B cell (primary cell): ENCODE measurements around the gene SELENOF. TPM values are rescaled to one million over a fixed set of nuclear protein-coding genes. Genes with fewer than 3 reads are reported as not detected.

Experiments
- ATAC-seq: fragments of 200-7000 bp; cut with Tn5 transposase; one replicate; pipeline ENCODE4 v1.10.0; 2021; ENCODE audit warnings: low read depth, mild to moderate bottlenecking, moderate number of reproducible peaks, moderate library complexity
- CTCF ChIA-PET: fragments of 350-600 bp; sonication (Branson Sonifier 250); formaldehyde crosslinking; loops from one replicate; lab custom pipeline; 2021; ENCODE audit warnings: antibody characterized with exemption, inconsistent platforms; lab: Charles Lee
- POLR2A ChIA-PET: fragments of 350-600 bp; sonication (Branson Sonifier 250); formaldehyde crosslinking; loops from one replicate; lab custom pipeline; 2021; ENCODE audit warnings: antibody characterized with exemption; lab: Charles Lee
- DNase-seq: peaks from one replicate; pipeline ENCODE4 v3.0.0; 2013
- H2AFZ ChIP-seq: 2 replicates; pipeline ENCODE4 v1.6.1; 2012; ENCODE audit warnings: mild to moderate bottlenecking, low read depth, low read length; ENCODE audit not compliant: insufficient read depth, poor library complexity, severe bottlenecking
- H3K27ac ChIP-seq, 2 donors: 1 replicate in 1 of 2; 2 replicates in 1 of 2; pipeline ENCODE4 v1.5.1; 2012 to 2013; ENCODE audit warnings: low read length in 2 of 2, mild to moderate bottlenecking in 2 of 2, moderate library complexity in 1 of 2
- H3K27me3 ChIP-seq, 4 experiments: fragments of 200-600 bp in 1 of 4; sonication (generic) in 1 of 4; replicated peaks in 1 of 4; 1 replicate in 2 of 4; 2 replicates in 2 of 4; pipeline versions ENCODE4 v1.6.1 to v1.7.0; 2013 to 2016; ENCODE audit warnings: low read length in 3 of 4, mild to moderate bottlenecking in 2 of 4, mixed read lengths in 1 of 4, moderate library complexity in 1 of 4; ENCODE audit not compliant: insufficient read depth in 4 of 4, control insufficient read depth in 3 of 4; ENCODE audit errors: control extremely low read depth in 1 of 4
- H3K36me3 ChIP-seq, 2 experiments: replicated peaks in 1 of 2; 1 replicate in 1 of 2; 2 replicates in 1 of 2; pipeline versions ENCODE4 v1.6.1 to v1.7.1; 2013; ENCODE audit warnings: low read length in 1 of 2; ENCODE audit not compliant: insufficient read depth in 2 of 2, control insufficient read depth in 1 of 2; ENCODE audit errors: control extremely low read depth in 1 of 2, extremely low read depth in 1 of 2
- H3K4me1 ChIP-seq, 2 donors: fragments of 200-600 bp in 1 of 2; sonication (generic) in 1 of 2; 1 replicate in 1 of 2; 2 replicates in 1 of 2; pipeline versions ENCODE4 v1.5.1 to v1.6.1; 2013 to 2017; ENCODE audit warnings: low read length in 2 of 2; ENCODE audit not compliant: control insufficient read depth in 2 of 2, insufficient read depth in 2 of 2
- H3K4me2 ChIP-seq: replicated peaks from 2 replicates; pipeline ENCODE3; 2012; ENCODE audit warnings: mild to moderate bottlenecking, low read depth, low read length; ENCODE audit not compliant: poor library complexity, severe bottlenecking
- H3K4me3 ChIP-seq, 5 experiments: fragments of 200-600 bp in 1 of 5; sonication (generic) in 1 of 5; 1 replicate in 3 of 5; 2 replicates in 2 of 5; pipeline versions ENCODE4 v1.5.1 to v1.7.0; 2011 to 2016; ENCODE audit warnings: low read length in 4 of 5, mild to moderate bottlenecking in 4 of 5, low read depth in 2 of 5, control low read depth in 1 of 5, moderate library complexity in 1 of 5; ENCODE audit not compliant: insufficient read depth in 1 of 5; ENCODE audit errors: control extremely low read depth in 1 of 5, extremely low read depth in 1 of 5
- H3K79me2 ChIP-seq: fragments of 200-600 bp; sonication (generic); one replicate; pipeline ENCODE4 v1.6.0; 2016; ENCODE audit warnings: low read length; ENCODE audit not compliant: control insufficient read depth, insufficient read depth
- H3K9ac ChIP-seq: fragments of 200-600 bp; sonication (generic); 2 replicates; pipeline ENCODE4 v1.6.1; 2017; ENCODE audit warnings: mild to moderate bottlenecking, low read length, moderate library complexity
- H3K9me3 ChIP-seq, 3 donors: one replicate each; pipeline versions ENCODE4 v1.6.1 to v1.7.1; 2013; ENCODE audit warnings: low read length in 2 of 3; ENCODE audit not compliant: control insufficient read depth in 2 of 3, insufficient read depth in 1 of 3; ENCODE audit errors: control extremely low read depth in 1 of 3
- H4K20me1 ChIP-seq: 2 replicates; pipeline ENCODE4 v1.6.0; 2012; ENCODE audit warnings: mild to moderate bottlenecking, low read length; ENCODE audit not compliant: insufficient read depth, control insufficient read depth, poor library complexity, severe bottlenecking
- H3K27ac Mint-ChIP-seq: one replicate; pipeline ENCODE4 v1.8.0; 2021; ENCODE audit warnings: mixed read lengths
- H3K27me3 Mint-ChIP-seq: one replicate; pipeline ENCODE4 v1.8.0; 2021; ENCODE audit warnings: mixed read lengths
- H3K4me1 Mint-ChIP-seq: one replicate; pipeline ENCODE4 v1.8.0; 2021; ENCODE audit warnings: mixed read lengths
- H3K4me3 Mint-ChIP-seq: one replicate; pipeline ENCODE4 v1.8.0; 2021; ENCODE audit warnings: mixed read lengths
- H3K9me3 Mint-ChIP-seq: one replicate; pipeline ENCODE4 v1.8.0; 2022; ENCODE audit warnings: mixed read lengths; ENCODE audit not compliant: insufficient read depth
- EZH2 ChIP-seq: IDR thresholded peaks from 2 replicates; pipeline ENCODE4 v1.6.1; 2012; ENCODE audit warnings: borderline replicate concordance, low read depth, mild to moderate bottlenecking, moderate library complexity, low read length; ENCODE audit not compliant: insufficient read depth, poor library complexity, severe bottlenecking
- WGBS: methylation state at CpG from one replicate; pipeline ENCODE4 v1.1.5; 2013; ENCODE audit warnings: missing lambda C conversion rate; ENCODE audit not compliant: insufficient coverage; 5-methylcytosine and 5-hydroxymethylcytosine counted together
- intact Hi-C: fragments of 100-400 bp; cut with micrococcal nuclease; formaldehyde crosslinking; loops from one replicate; pipeline ENCODE4 v1.10.0; 2022
- polyA plus RNA-seq: library from polyadenylated mRNA; depleted of rRNA; stranded (reverse); fragments of >200 nt; gene quantifications from 2 replicates; pipeline ENCODE4 v1.2.3, GENCODE V29; 2012
- total RNA-seq, 2 donors: library from RNA; stranded (reverse); fragments of 120-200 nt in 1 of 2; gene quantifications; 1 replicate in 1 of 2; 2 replicates in 1 of 2; pipeline versions ENCODE4 v1.2.3 to v1.2.4, GENCODE V29; 2013 to 2022
- TF ChIP-seq, protein P1 (sequence below): fragments of 200-600 bp; IDR thresholded peaks from one replicate; pipeline ENCODE4 v1.8.0; 2022; ENCODE audit warnings: antibody characterized with exemption, mild to moderate bottlenecking

SELENOF gene
- total and polyA plus RNA-seq, 2 donors (not counting 1 experiment from before 2014, with no cell fraction given), result 113 to 185 TPM

DNA sequence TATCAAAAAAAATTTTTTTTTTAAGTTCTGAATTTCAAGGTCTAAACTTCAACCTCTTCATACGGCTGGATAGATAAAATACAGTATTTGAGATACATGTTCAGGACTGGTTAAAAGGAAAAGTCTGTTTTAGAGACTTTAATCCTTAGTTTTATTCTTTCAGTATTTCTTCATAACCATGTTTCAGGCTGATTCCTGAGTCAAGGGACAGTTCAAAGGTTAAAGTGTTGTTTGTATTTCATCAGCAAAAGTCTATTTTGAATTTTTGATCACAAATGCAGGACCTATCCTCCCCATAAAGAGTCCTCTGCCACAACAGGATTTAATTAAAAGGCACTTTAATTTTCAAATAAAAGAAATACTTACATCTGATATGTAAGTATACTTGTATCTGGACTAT is 53.5 kb downstream of the SELENOF start:
- CTCF ChIA-PET, result no interaction called here
- no peaks in the 10 kb centered on the region for H3K9me3 Mint-ChIP-seq

DNA sequence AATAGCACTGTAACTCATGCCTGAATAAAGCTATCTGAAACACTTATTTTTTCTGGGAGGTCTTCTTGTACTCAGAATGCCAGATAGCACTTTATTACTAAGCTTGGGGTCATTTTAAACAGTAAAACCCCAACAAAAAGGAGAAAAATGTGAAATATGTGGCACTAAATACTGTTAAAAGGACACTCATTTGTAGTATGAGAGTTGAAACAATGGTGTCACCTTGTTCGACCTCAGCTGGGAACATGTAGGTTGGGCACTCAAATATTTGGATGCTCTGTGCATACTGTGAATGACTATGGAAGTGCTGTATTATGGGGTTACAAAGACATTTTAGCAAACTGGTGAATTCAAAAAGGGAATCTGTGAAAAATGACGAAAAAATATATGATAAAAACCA is 53.9 kb downstream of the SELENOF start:
- Mint-ChIP-seq H3K9me3 (no peaks in the 10 kb centered on the region), H3K27ac (peak overlapping the region; percentile 56), H3K27me3 (no peaks in the 10 kb centered on the region), H3K4me3 (no peak overlapping the region), H3K4me1 (peaks cover 37% of the 10 kb centered on the region)
- ChIA-PET POLR2A (interaction anchor here (1.9 kb wide), 1 partner anchor 54 kb away, joined by 5 read pairs; the partner anchor contains the start of gene SELENOF), CTCF (no interaction called here)
- WGBS, result 100% methylated on average over 1 of the region's 2 CpGs
- Histone ChIP-seq H3K4me3 (no peak overlapping the region), H3K9me3 (no peaks in the 10 kb centered on the region), H4K20me1 (no peaks in the 10 kb centered on the region), H2AFZ (no peak overlapping the region), H3K27ac (peak overlapping the region in 1 of 2 donors; percentile 43), H3K79me2 (peaks cover 24% of the 10 kb centered on the region), H3K4me1 (peaks cover 6 to 14% of the 10 kb centered on the region in 2 donors), H3K36me3 (peaks cover 0 to 5% of the 10 kb centered on the region in 2 experiments), H3K9ac (no peak overlapping the region), H3K27me3 (no peaks in the 10 kb centered on the region), H3K4me2 (no peak overlapping the region)
- intact Hi-C loops, result no loop called here
- no peak for ATAC-seq
- DNase-seq, result no peak
- TF ChIP-seq, protein P1, sequence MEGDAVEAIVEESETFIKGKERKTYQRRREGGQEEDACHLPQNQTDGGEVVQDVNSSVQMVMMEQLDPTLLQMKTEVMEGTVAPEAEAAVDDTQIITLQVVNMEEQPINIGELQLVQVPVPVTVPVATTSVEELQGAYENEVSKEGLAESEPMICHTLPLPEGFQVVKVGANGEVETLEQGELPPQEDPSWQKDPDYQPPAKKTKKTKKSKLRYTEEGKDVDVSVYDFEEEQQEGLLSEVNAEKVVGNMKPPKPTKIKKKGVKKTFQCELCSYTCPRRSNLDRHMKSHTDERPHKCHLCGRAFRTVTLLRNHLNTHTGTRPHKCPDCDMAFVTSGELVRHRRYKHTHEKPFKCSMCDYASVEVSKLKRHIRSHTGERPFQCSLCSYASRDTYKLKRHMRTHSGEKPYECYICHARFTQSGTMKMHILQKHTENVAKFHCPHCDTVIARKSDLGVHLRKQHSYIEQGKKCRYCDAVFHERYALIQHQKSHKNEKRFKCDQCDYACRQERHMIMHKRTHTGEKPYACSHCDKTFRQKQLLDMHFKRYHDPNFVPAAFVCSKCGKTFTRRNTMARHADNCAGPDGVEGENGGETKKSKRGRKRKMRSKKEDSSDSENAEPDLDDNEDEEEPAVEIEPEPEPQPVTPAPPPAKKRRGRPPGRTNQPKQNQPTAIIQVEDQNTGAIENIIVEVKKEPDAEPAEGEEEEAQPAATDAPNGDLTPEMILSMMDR, result no peak
- TF ChIP-seq EZH2, result no peak

More for the DNA sequence above, 53.5 kb downstream of the SELENOF start:
- Histone ChIP-seq H3K27ac (peak overlapping the region in 1 of 2 donors; percentile 43), H3K4me2 (no peak overlapping the region), H4K20me1 (no peaks in the 10 kb centered on the region), H3K4me1 (peaks cover 7 to 19% of the 10 kb centered on the region in 2 donors), H3K9ac (no peak overlapping the region), H2AFZ (no peak overlapping the region), H3K9me3 (no peaks in the 10 kb centered on the region), H3K4me3 (no peak overlapping the region), H3K36me3 (peaks cover 0 to 5% of the 10 kb centered on the region in 2 experiments), H3K27me3 (no peaks in the 10 kb centered on the region), H3K79me2 (peaks cover 27% of the 10 kb centered on the region)
- H3K4me1 Mint-ChIP-seq, result peaks cover 41% of the 10 kb centered on the region
- DNase-seq, result no peak
- no peaks in the 10 kb centered on the region for H3K27me3 Mint-ChIP-seq
- H3K27ac Mint-ChIP-seq, result no peak overlapping the region
- POLR2A ChIA-PET, result no interaction called here
- no CpG with 5 or more reads among the region's 1 CpG for WGBS
- no peak overlapping the region for H3K4me3 Mint-ChIP-seq
- intact Hi-C loops, result no loop called here
- no peak for ATAC-seq
- TF ChIP-seq EZH2, result no peak
- TF ChIP-seq, protein P1, result no peak
